Central memory CD8-positive, alpha-beta T cell (primary cell): ENCODE measurements around the gene DHX58.

Source experiments
- ATAC-seq: fragments of 150-1000 bp; cut with Tn5 transposase; replicated peaks from 2 replicates; pipeline ENCODE4 v1.10.0; 2022; ENCODE audit warnings: mild to moderate bottlenecking, moderate FRiP score, moderate number of reproducible peaks; ENCODE audit not compliant: poor library complexity, severe bottlenecking; ENCODE audit errors: extremely low read depth
- DNase-seq, 2 donors: peaks; one replicate each; pipeline ENCODE4 v3.0.0; 2021; ENCODE audit warnings: low spot score in 2 of 2
- H3K27ac Mint-ChIP-seq: one replicate; pipeline ENCODE4 v1.8.0; 2022; ENCODE audit warnings: low read depth, mild to moderate bottlenecking, moderate library complexity, mixed read lengths
- H3K27me3 Mint-ChIP-seq: one replicate; pipeline ENCODE4 v1.8.0; 2022; ENCODE audit warnings: mixed read lengths
- H3K36me3 Mint-ChIP-seq: one replicate; pipeline ENCODE4 v1.8.0; 2022; ENCODE audit warnings: mild to moderate bottlenecking, moderate library complexity, mixed read lengths; ENCODE audit not compliant: insufficient read depth
- H3K4me1 Mint-ChIP-seq: one replicate; pipeline ENCODE4 v1.8.0; 2022; ENCODE audit warnings: mixed read lengths
- H3K4me3 Mint-ChIP-seq: one replicate; pipeline ENCODE4 v1.8.0; 2022; ENCODE audit warnings: mild to moderate bottlenecking, moderate library complexity, mixed read lengths
- H3K9me3 Mint-ChIP-seq: one replicate; pipeline ENCODE4 v1.8.0; 2022; ENCODE audit warnings: mixed read lengths

DHX58 gene

DNA sequence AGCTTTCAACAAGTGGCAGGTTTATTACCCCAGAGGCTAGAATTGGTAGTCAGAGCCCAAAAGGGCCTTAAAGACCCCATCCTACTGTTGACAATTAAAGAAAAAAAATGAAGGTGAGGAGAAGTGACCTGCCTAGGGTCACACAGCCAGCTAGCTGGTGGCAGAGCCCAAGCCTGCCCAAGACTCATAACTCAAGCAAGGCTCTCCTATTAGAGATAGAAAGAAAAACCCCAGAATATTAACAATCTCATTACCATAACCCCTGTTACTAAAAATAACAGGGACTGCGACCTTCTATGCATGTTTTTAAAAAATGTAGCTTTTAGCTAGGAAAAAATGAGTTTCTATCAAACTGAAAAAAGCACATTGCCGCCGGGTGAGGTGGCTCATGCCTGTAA, 24.1 kb upstream of the DHX58 start:
- H3K4me1 Mint-ChIP-seq, result peaks cover 57% of the 10 kb centered on the region
- H3K27ac Mint-ChIP-seq, result peak overlapping the region; percentile 51
- ATAC-seq, result no peak
- peaks cover 30% of the 10 kb centered on the region for H3K36me3 Mint-ChIP-seq
- no peaks in the 10 kb centered on the region for H3K27me3 Mint-ChIP-seq
- DNase-seq, result no peak
- H3K9me3 Mint-ChIP-seq, result no peaks in the 10 kb centered on the region
- no peak overlapping the region for H3K4me3 Mint-ChIP-seq

DNA sequence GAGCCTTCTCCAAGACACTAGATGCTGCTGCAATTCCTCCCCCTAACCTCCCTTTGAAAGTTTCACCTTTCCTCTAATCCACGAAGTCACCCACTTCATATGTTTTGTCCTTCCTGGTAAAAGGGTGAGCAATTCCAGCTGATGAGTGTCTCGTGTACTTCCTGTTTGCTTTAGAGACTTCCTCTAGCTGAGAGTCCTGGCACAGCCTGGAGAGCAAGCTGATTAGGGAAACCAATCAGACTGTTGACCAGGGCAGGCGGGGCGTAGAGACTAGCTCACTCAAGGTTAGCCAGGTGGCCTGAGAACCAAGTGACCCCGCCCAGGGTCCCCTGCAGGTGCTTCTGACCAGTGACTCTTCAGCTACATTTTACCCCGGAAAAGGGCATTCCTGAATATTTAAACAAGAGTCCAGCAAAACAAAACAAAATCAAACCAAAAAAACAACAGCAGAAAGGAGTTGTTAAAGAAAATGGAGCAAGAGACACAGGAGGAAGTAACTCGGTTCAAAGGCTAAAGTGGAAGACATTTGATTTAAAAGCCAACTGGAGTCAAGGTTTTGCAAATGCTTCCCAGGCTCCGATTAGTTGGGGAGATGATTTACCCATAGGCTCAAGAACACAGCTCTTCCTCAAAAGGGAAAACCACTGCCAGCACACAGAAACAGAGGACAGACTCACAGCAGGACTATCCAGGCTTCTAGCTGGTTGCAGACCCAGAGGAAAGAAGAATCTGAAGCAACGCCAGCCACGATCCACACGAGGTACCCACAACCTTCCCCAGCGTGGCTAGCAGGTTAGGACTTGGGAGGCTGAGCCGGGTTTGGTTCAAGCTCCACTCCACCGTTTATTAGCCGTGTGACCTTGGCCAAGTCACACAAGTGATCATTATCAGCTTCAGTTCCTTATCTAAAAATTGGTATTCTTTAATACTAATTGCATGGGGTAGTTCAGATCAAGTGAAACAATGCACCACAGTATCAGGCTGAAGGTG, 23.4 kb upstream of the DHX58 start:
- Mint-ChIP-seq H3K36me3 (peaks cover 32% of the 10 kb centered on the region), H3K27me3 (no peaks in the 10 kb centered on the region), H3K9me3 (no peaks in the 10 kb centered on the region), H3K4me1 (peaks cover 57% of the 10 kb centered on the region), H3K4me3 (no peak overlapping the region), H3K27ac (peak overlapping the region; percentile 51)
- DNase-seq, result no peak
- ATAC-seq, result no peak

DNA sequence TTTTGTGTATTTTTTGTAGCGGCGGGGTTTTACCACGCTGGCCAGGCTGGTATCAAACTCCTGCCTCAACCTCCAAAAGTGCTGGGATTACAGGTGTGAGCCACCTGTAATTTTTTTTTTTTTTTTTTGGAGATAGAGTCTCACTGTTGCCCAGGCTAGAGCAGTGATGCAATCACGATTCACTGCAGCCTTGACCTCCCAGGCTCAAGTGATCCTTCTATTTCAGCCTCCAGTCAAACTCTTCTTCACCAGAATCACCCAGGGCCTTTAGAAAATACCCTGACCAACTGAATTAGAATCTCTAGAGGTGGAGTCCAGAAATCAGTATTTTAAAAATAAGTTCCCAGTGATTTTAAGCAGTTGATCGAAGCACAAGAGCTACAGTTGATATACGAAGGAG, 22.6 kb upstream of the DHX58 start:
- Mint-ChIP-seq H3K4me1 (peaks cover 60% of the 10 kb centered on the region), H3K27ac (no peak overlapping the region), H3K27me3 (no peaks in the 10 kb centered on the region), H3K4me3 (no peak overlapping the region), H3K9me3 (no peaks in the 10 kb centered on the region), H3K36me3 (peaks cover 36% of the 10 kb centered on the region)
- DNase-seq, result no peak
- no peak for ATAC-seq

DNA sequence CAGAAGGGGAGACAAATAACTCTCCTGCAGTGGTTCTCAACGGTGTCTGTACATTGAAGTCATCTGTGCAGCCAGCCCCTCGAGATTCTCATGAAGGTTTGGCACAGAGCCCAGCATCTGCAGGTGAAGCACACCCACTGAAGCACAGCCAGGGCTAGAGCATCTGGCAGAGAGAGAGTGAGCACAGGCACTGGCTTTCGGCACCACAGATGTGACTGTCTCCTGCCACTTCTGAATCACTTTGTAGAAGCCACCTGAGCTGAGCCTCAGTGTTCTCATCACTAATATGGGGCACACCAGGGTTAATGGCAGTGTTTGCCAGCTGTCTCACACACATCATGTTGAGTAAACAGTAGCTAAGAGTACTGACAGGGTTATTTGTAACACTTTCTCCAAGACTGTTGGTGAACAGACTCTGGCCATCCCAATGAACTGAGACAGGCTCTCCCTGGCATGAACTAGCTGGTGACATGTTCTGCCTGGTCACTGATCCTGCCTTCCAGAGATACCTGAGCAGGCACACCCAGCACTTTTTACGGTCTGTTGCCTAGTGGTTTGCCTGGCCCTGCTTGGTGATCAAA, 21.0 kb upstream of the DHX58 start:
- Mint-ChIP-seq H3K27ac (no peak overlapping the region), H3K4me1 (peaks cover 53% of the 10 kb centered on the region), H3K4me3 (no peak overlapping the region), H3K36me3 (peaks cover 40% of the 10 kb centered on the region), H3K9me3 (no peaks in the 10 kb centered on the region), H3K27me3 (no peaks in the 10 kb centered on the region)
- ATAC-seq (peak; percentile 64), DNase-seq (no peak)

DNA sequence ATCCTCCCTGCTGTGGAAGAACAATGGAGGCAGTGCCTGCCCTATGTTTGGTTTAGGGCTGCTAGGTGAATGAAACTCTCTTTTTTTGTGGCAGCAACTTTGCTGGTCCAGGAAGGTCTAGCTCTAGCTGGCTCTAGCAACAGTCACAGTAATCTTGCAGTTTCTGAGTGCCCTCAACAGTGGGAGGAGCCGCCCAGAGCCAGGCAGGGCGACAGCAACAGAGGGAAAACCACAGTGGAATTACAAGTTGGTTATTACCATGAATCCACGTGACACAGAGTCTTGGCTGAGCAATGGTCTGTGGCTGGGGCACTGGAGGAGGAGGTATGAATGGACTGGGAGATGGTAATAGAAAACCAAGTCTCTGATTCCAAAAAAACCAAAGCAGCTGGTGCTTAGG, 20.4 kb upstream of the DHX58 start:
- Mint-ChIP-seq H3K36me3 (peaks cover 43% of the 10 kb centered on the region), H3K4me1 (peaks cover 47% of the 10 kb centered on the region)
- no peak for DNase-seq

DNA sequence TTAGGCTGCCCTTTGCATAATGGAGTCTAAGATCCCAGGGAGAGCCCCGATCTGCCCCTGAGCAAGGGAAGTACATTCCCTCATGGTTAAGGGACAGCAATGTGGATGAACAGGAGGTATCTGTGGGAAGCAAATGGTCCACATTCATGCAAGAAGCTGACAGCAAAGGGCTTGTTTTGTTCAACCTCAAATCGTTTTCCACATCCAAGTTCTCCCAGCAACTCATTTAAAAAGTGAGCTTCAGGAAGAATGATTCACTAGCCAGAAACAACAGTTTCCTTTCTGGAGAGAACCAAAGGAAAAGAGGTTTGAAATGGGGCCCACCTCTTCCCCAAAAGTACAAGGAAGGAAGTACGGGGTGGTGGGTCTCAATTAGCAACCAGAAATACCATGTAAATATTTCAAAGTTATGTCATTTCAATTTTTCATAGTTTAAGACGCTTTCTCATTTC, 19.5 kb upstream of the DHX58 start:
- Mint-ChIP-seq H3K27me3 (no peaks in the 10 kb centered on the region), H3K4me3 (no peak overlapping the region), H3K4me1 (peaks cover 44% of the 10 kb centered on the region), H3K27ac (no peak overlapping the region), H3K36me3 (peaks cover 46% of the 10 kb centered on the region), H3K9me3 (no peaks in the 10 kb centered on the region)
- ATAC-seq (no peak), DNase-seq (no peak)

More for the DNA sequence above, 20.4 kb upstream of the DHX58 start:
- no peaks in the 10 kb centered on the region for H3K9me3 Mint-ChIP-seq
- peak; percentile 24 for ATAC-seq
- H3K4me3 Mint-ChIP-seq, result no peak overlapping the region
- no peaks in the 10 kb centered on the region for H3K27me3 Mint-ChIP-seq
- H3K27ac Mint-ChIP-seq, result peak overlapping the region; percentile 39

DNA sequence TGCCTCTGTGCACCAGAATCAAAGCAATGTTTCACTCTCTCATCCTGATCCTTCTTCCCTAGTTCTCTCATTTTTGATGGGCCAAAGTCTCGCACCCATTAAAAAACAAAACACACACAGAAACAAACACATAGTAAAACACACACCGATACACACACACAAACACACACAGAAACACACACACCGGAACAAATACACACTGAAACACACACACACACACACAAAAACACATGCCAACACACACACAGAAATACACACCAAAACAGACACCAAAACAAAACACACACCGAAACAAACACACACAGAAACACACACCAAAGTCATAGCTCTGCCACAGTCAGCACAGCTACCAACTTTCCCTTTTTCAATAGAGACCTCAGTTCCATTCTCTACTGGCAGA, 18.7 kb upstream of the DHX58 start:
- H3K4me1 Mint-ChIP-seq, result peaks cover 38% of the 10 kb centered on the region
- DNase-seq, result no peak
- peaks cover 47% of the 10 kb centered on the region for H3K36me3 Mint-ChIP-seq
- H3K9me3 Mint-ChIP-seq, result no peaks in the 10 kb centered on the region
- ATAC-seq, result no peak
- peak overlapping the region; percentile 68 for H3K27ac Mint-ChIP-seq
- no peaks in the 10 kb centered on the region for H3K27me3 Mint-ChIP-seq
- H3K4me3 Mint-ChIP-seq, result no peak overlapping the region

DNA sequence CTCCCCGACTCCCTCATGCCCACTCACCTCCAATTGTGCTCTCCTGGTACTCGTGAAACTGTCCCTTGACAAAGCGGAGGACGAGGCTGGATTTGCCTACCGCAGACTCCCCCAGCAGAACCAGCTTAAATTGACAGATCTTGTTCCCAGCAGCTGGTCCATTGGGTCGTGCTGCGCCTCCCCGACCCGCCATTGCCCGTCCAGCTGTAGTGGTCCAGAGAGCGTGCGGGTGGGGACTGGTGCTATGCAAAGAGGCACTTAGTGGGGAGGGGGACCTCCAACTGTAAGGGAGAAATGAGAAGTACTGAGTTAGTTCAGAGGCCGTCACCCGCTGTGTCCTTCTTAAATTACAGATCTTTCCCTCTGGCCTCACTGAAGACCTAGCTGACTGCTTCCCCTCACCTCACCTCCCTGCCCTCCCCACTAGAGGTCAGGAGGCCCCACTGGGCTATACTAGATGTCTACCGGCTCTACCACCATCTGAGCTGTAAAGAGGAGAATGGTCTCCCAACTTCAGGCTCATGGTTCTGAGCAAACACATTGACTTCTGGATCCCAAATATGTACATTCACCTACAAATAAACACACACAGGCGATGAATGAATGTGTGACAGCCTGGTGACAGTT, 17.9 kb upstream of the DHX58 start:
- H3K4me1 Mint-ChIP-seq, result peaks cover 30% of the 10 kb centered on the region

DNA sequence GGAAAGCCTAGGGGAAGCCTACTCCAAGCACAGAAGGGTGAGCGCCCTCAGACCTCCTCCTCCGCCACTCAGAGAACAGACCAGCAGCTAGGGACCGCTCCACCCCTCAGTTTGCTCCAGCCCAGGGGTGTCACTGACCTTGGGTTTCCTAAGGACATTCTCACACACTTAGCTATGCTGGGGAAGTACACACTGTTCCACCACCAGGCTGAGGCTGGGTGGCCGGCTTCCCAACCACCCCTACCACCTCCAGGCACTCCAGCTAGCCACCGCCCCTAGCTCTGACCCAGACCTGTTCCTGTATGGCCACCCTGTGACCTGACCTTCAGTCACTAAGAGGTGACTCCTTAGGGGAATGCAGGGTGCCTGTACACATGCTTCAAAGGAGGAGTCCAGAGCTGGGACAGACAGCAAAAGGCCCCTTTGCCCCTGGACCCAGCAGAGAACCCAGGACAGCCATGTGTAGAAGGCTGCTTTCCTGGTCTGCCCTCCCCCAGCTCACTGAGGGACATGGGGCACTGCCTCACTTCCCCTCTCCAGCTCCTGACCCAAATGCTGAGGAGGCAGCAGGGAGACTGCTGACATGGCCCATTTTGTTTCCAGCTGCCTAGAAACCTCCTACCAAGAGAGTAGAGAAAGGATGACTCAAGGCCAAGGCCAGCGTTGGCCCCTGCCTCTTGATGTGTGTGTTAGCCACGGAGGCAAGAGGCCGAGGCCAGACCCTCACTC, 16.8 kb upstream of the DHX58 start:
- Mint-ChIP-seq H3K27me3 (no peaks in the 10 kb centered on the region), H3K36me3 (peaks cover 60% of the 10 kb centered on the region), H3K4me1 (peaks cover 28% of the 10 kb centered on the region), H3K4me3 (no peak overlapping the region), H3K27ac (no peak overlapping the region), H3K9me3 (no peaks in the 10 kb centered on the region)
- ATAC-seq (no peak), DNase-seq (no peak)

More for the DNA sequence above, 17.9 kb upstream of the DHX58 start:
- H3K4me3 Mint-ChIP-seq, result no peak overlapping the region
- peaks cover 51% of the 10 kb centered on the region for H3K36me3 Mint-ChIP-seq
- no peaks in the 10 kb centered on the region for H3K27me3 Mint-ChIP-seq
- no peak for DNase-seq
- ATAC-seq, result no peak
- no peaks in the 10 kb centered on the region for H3K9me3 Mint-ChIP-seq
- peak overlapping the region; percentile 68 for H3K27ac Mint-ChIP-seq

DNA sequence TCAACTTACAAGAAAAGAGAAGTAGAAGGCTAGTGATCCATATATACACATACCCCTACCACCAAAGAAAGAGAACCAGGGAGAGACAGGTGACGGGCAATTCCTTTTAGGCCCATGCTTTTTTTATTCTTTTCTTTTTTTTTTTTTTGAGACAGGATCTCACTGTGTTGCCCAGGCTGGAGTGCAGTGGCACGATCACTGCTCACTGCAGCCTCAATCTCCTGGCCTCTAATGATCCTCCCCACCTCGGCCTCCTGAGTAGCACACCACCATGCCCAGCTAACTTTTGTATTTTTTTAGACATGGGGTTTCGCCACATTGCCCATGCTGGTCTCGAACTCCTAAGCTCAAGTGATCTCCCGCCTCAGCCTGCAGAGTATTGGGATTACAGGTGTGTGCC, 14.9 kb upstream of the DHX58 start:
- Mint-ChIP-seq H3K27me3 (no peaks in the 10 kb centered on the region), H3K36me3 (peaks cover 62% of the 10 kb centered on the region), H3K4me3 (no peak overlapping the region), H3K27ac (no peak overlapping the region), H3K9me3 (no peaks in the 10 kb centered on the region), H3K4me1 (peaks cover 13% of the 10 kb centered on the region)
- no peak for ATAC-seq
- DNase-seq, result no peak

DNA sequence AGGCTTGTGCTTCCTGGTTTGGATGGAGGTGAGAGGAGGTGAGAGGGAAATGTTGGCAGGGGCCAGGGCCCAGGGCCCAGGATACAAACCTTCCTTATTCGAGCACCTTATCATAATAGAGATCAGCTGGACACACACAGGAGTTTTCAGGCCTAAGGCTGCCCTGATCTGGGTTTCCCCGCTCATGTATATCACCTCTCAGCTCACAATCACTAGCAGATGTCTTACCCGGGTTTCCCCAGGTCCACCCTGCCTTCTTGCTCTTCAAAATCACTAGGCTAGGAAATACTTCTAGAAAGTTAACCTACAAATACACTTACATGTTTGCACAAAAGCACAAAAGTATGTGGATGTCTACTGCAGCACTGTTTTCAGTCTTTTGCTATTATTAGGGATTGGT, 14.3 kb upstream of the DHX58 start:
- H3K27ac Mint-ChIP-seq, result no peak overlapping the region
- H3K9me3 Mint-ChIP-seq, result no peaks in the 10 kb centered on the region
- peaks cover 12% of the 10 kb centered on the region for H3K4me1 Mint-ChIP-seq
- DNase-seq (no peak), ATAC-seq (no peak)
- no peak overlapping the region for H3K4me3 Mint-ChIP-seq
- H3K27me3 Mint-ChIP-seq, result no peaks in the 10 kb centered on the region
- H3K36me3 Mint-ChIP-seq, result peaks cover 62% of the 10 kb centered on the region

DNA sequence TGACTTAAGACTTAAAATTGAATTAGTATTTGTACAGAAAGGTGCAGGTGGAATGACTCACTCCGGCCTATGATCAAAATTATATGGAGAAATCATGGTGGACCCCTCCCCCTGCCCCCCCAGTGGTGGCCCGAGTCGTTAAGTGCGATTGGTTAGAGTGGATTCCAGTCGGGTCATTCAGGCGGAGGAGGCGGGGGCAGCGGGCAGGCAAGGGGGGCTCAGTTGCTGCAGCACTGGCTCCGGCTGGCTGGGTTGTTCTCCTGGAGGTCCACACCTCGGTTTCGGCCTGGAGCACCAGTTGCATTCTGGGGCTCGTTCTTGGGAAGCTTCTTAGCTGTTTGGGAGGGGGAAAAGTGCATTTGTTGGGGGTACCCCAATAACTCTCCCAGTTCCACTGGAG, 13.1 kb upstream of the DHX58 start:
- H3K27ac Mint-ChIP-seq, result no peak overlapping the region
- DNase-seq (no peak), ATAC-seq (no peak)
- H3K36me3 Mint-ChIP-seq, result peaks cover 57% of the 10 kb centered on the region
- H3K4me1 Mint-ChIP-seq, result peaks cover 6% of the 10 kb centered on the region
- no peaks in the 10 kb centered on the region for H3K27me3 Mint-ChIP-seq
- H3K9me3 Mint-ChIP-seq, result no peaks in the 10 kb centered on the region
- no peak overlapping the region for H3K4me3 Mint-ChIP-seq
